Measurements from ENCODE around the gene CFAP53.
"Not testable (repeated sequence)": the region's sequence is repeated elsewhere in the genome, so short reads cannot be mapped to it uniquely, and the experiment has no call there.

Gene CFAP53

GRCh38 chr18:50266248-50266704, at the start of gene CFAP53:
TSS of gene CFAP53 (minus strand) at chr18:50266495. CDS start at chr18:50266404, 91 bp downstream.
- peak; percentile 88 for DNase-seq (ENCODE audit: low spot score)

GRCh38 chr18:50315100-50315871, 49.0 kb upstream of the CFAP53 start:
- DNase-seq (ENCODE audit: low spot score) = no peak

GRCh38 chr18:50313873-50314460, 47.7 kb upstream of the CFAP53 start:
- no peak for DNase-seq (ENCODE audit: low spot score)

GRCh38 chr18:50313031-50313607, 46.8 kb upstream of the CFAP53 start:
- no peak for DNase-seq (ENCODE audit: low spot score)

- no peak for DNase-seq (ENCODE audit: low spot score)
Observed at GRCh38 chr18:50312296-50313030, 46.2 kb upstream of the CFAP53 start.

GRCh38 chr18:50311650-50312049, 45.4 kb upstream of the CFAP53 start:
- no peak for DNase-seq (ENCODE audit: low spot score)

GRCh38 chr18:50310080-50310479, 43.8 kb upstream of the CFAP53 start:
- DNase-seq (ENCODE audit: low spot score) = no peak

GRCh38 chr18:50308851-50309250, 42.6 kb upstream of the CFAP53 start:
- DNase-seq (ENCODE audit: low spot score) = not testable (repeated sequence)

GRCh38 chr18:50307738-50308470, 41.6 kb upstream of the CFAP53 start:
- peak; percentile 94 for DNase-seq (ENCODE audit: low spot score)

GRCh38 chr18:50307400-50307737, 41.1 kb upstream of the CFAP53 start:
- DNase-seq (ENCODE audit: low spot score) = no peak

GRCh38 chr18:50306944-50307343, 40.6 kb upstream of the CFAP53 start:
- no peak for DNase-seq (ENCODE audit: low spot score)

GRCh38 chr18:50301074-50301473, 34.8 kb upstream of the CFAP53 start:
- no peak for DNase-seq (ENCODE audit: low spot score)

- no peak for DNase-seq (ENCODE audit: low spot score)
Observed at GRCh38 chr18:50299626-50300388, 33.5 kb upstream of the CFAP53 start.

GRCh38 chr18:50298443-50299284, 32.4 kb upstream of the CFAP53 start:
- DNase-seq (ENCODE audit: low spot score) = no peak

GRCh38 chr18:50297621-50298442, 31.5 kb upstream of the CFAP53 start:
- peak; percentile 71 for DNase-seq (ENCODE audit: low spot score)

- DNase-seq (ENCODE audit: low spot score) = no peak
Observed at GRCh38 chr18:50293039-50293438, 26.7 kb upstream of the CFAP53 start.

GRCh38 chr18:50289108-50289443, 22.8 kb upstream of the CFAP53 start:
- DNase-seq (ENCODE audit: low spot score) = no peak

- not testable (repeated sequence) for DNase-seq (ENCODE audit: low spot score)
Observed at GRCh38 chr18:50288348-50289107, 22.2 kb upstream of the CFAP53 start.

All from activated CD4-positive, alpha-beta T cell treated with anti-CD3 and anti-CD28 coated beads, Interleukin-2, Interleukin-4, amounts not matched to agents 100 ng/mL and 50 ng/mL, durations not matched to agents 16 hours and 8 hours (primary cell).